Hepatocyte (in vitro differentiated cells): ENCODE data around the gene SETD9. TPM values are rescaled to one million over a fixed set of nuclear protein-coding genes. Genes with fewer than 3 reads are reported as not detected.

ENCODE experiments used
- DNase-seq: peaks from one replicate; pipeline ENCODE4 v3.0.0-alpha.2; 2016; ENCODE audit warnings: low spot score
- H2AFZ ChIP-seq: fragments of 200-600 bp; sonication (generic); 2 replicates; pipeline ENCODE4 v1.6.0; 2016; ENCODE audit warnings: antibody characterized with exemption, mild to moderate bottlenecking
- H3K27ac ChIP-seq: fragments of 200-600 bp; sonication (generic); 2 replicates; pipeline ENCODE4 v1.5.1; 2016; ENCODE audit warnings: mild to moderate bottlenecking
- H3K27me3 ChIP-seq: fragments of 200-600 bp; sonication (generic); 2 replicates; pipeline ENCODE4 v1.6.1; 2016
- H3K36me3 ChIP-seq: fragments of 200-600 bp; sonication (generic); replicated peaks from 2 replicates; pipeline ENCODE4 v1.5.1; 2016; ENCODE audit warnings: low read depth; ENCODE audit not compliant: insufficient read depth
- H3K4me1 ChIP-seq: fragments of 200-600 bp; sonication (generic); 2 replicates; pipeline ENCODE4 v1.5.1; 2016; ENCODE audit warnings: mild to moderate bottlenecking, moderate library complexity; ENCODE audit not compliant: insufficient read depth
- H3K4me2 ChIP-seq: fragments of 200-600 bp; sonication (generic); 2 replicates; pipeline ENCODE4 v1.6.0; 2016
- H3K4me3 ChIP-seq: fragments of 200-600 bp; sonication (generic); 2 replicates; pipeline ENCODE4 v1.5.1; 2016; ENCODE audit warnings: mild to moderate bottlenecking
- H3K79me2 ChIP-seq: fragments of 200-600 bp; sonication (generic); 2 replicates; pipeline ENCODE4 v1.6.0; 2017; ENCODE audit warnings: mild to moderate bottlenecking
- H3K9me2 ChIP-seq: fragments of 200-600 bp; sonication (generic); replicated peaks from 2 replicates; pipeline ENCODE4 v1.6.0; 2017; ENCODE audit warnings: mild to moderate bottlenecking; ENCODE audit not compliant: insufficient read depth
- H3K9me3 ChIP-seq: fragments of 200-600 bp; sonication (generic); 2 replicates; pipeline ENCODE4 v1.5.1; 2016; ENCODE audit warnings: low read depth, mild to moderate bottlenecking
- H4K20me1 ChIP-seq: fragments of 200-600 bp; sonication (generic); 2 replicates; pipeline ENCODE4 v1.6.0; 2016; ENCODE audit warnings: mild to moderate bottlenecking; ENCODE audit not compliant: insufficient read depth, poor library complexity, severe bottlenecking
- CTCF ChIP-seq: fragments of 200-600 bp; sonication (generic); IDR thresholded peaks from 2 replicates; pipeline ENCODE4 v1.5.1; 2016; ENCODE audit warnings: antibody characterized with exemption, mild to moderate bottlenecking; ENCODE audit not compliant: poor library complexity
- EZH2 ChIP-seq: fragments of 200-600 bp; sonication (generic); IDR thresholded peaks from 2 replicates; pipeline ENCODE4 v1.6.1; 2016; ENCODE audit warnings: antibody characterized with exemption, mild to moderate bottlenecking, borderline replicate concordance
- EZH2phosphoT487 ChIP-seq: fragments of 200-600 bp; sonication (generic); IDR thresholded peaks from one replicate; pipeline ENCODE4 v1.6.1; 2018; ENCODE audit warnings: antibody characterized with exemption, mild to moderate bottlenecking, low read depth, moderate library complexity; ENCODE audit not compliant: unreplicated experiment, severe bottlenecking
- WGBS: methylation state at CpG from one replicate; pipeline ENCODE4 v1.1.6; 2016; ENCODE audit warnings: low lambda C conversion rate; ENCODE audit errors: missing lambda C conversion rate; 5-methylcytosine and 5-hydroxymethylcytosine counted together
- polyA plus RNA-seq: library from polyadenylated mRNA; unstranded; fragments of >200 nt; fragmentation: Nextera tagmentation; extraction: Ambion mirVana; gene quantifications from 2 replicates; pipeline ENCODE4 v1.2.1, GENCODE V29; 2016
- total RNA-seq: library from RNA; depleted of rRNA; stranded (reverse); fragments of >200 nt; gene quantifications from 2 replicates; pipeline ENCODE4 v1.2.3, GENCODE V29; 2014

The SETD9 gene
- total and polyA plus RNA-seq, 2 experiments from 2014 or later: 17.1 to 21.8 TPM

DNA sequence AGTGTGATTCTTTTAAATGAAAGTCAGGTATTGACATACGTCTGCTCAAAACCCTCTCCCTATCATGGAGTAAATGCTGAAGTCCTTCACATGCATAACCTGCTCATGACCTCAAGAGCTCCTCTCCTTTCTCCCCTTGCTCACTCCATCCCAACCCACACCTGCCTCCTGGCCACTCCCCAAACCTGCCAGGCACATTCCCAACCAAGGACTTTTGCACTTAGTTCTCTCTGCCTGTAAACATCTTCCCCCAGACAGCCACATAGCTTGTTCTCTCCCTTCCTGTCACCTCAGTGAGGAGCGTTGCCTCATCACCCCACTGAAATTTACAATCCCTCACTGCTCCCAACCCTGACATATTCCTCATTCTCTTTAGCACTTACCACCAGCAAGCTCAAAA lies 8.7 kb downstream of the SETD9 start:
- H3K9me3 ChIP-seq: no peaks in the 10 kb centered on the region
- no peaks in the 10 kb centered on the region for H3K9me2 ChIP-seq
- WGBS: 76% methylated on average over 2 of the region's 2 CpGs
- H3K4me1 ChIP-seq: no peaks in the 10 kb centered on the region
- DNase-seq: peak; percentile 34
- H4K20me1 ChIP-seq: peaks cover 4% of the 10 kb centered on the region
- H3K4me3 ChIP-seq: no peak overlapping the region
- no peaks in the 10 kb centered on the region for H3K36me3 ChIP-seq
- H3K27me3 ChIP-seq: no peaks in the 10 kb centered on the region
- no peak overlapping the region for H3K4me2 ChIP-seq
- no peaks in the 10 kb centered on the region for H3K79me2 ChIP-seq
- no peak overlapping the region for H2AFZ ChIP-seq
- H3K27ac ChIP-seq: peak overlapping the region; percentile 26
- TF ChIP-seq EZH2phosphoT487: no peak
- TF ChIP-seq CTCF: no peak
- TF ChIP-seq EZH2: no peak

GRCh38 chr5:56919942-56920662 lies 10.7 kb downstream of the SETD9 start:
- Histone ChIP-seq H3K27ac (no peak overlapping the region), H4K20me1 (peaks cover 4% of the 10 kb centered on the region), H3K4me3 (no peak overlapping the region), H3K27me3 (no peaks in the 10 kb centered on the region), H3K36me3 (no peaks in the 10 kb centered on the region), H3K9me3 (no peaks in the 10 kb centered on the region), H3K79me2 (no peaks in the 10 kb centered on the region), H3K4me1 (no peaks in the 10 kb centered on the region), H3K4me2 (no peak overlapping the region), H2AFZ (no peak overlapping the region), H3K9me2 (no peaks in the 10 kb centered on the region)
- 98% methylated on average over 1 of the region's 1 CpG for WGBS
- no peak for DNase-seq
- TF ChIP-seq EZH2phosphoT487 (no peak), EZH2 (no peak), CTCF (no peak)

GRCh38 chr5:56922922-56923321 lies 13.5 kb downstream of the SETD9 start:
- no peak for TF ChIP-seq CTCF
- peaks cover 4% of the 10 kb centered on the region for H4K20me1 ChIP-seq
- H3K4me1 ChIP-seq: no peaks in the 10 kb centered on the region
- no peak overlapping the region for H2AFZ ChIP-seq
- H3K79me2 ChIP-seq: peaks cover 3% of the 10 kb centered on the region
- no peaks in the 10 kb centered on the region for H3K36me3 ChIP-seq
- no peaks in the 10 kb centered on the region for H3K9me2 ChIP-seq
- H3K27ac ChIP-seq: no peak overlapping the region
- H3K4me2 ChIP-seq: no peak overlapping the region
- 96% methylated on average over 6 of the region's 6 CpGs for WGBS
- no peaks in the 10 kb centered on the region for H3K27me3 ChIP-seq
- DNase-seq: no peak
- no peaks in the 10 kb centered on the region for H3K9me3 ChIP-seq
- no peak overlapping the region for H3K4me3 ChIP-seq
